Measurements from ENCODE around the gene CHTOP.

CHTOP gene

DNA sequence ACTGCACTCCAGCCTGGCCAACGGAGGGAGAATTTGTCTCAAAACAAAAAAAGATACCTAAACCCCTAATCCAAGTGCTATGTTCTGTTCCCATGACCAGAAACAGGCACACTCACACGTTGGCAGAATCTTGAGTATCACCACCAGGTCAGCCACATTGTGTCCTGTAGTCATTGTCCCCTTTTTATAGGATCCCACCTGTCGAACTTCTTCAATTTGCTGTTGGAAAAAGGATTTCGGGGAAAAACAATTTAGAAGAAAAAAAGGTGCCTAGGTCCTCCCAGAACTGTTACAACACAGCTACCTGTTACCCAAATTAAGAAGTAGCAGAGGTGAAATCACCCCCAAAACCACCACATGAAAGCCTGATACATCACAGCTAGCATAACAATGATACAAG, 33.6 kb downstream of the CHTOP start:
- TF ChIP-seq, protein P1, sequence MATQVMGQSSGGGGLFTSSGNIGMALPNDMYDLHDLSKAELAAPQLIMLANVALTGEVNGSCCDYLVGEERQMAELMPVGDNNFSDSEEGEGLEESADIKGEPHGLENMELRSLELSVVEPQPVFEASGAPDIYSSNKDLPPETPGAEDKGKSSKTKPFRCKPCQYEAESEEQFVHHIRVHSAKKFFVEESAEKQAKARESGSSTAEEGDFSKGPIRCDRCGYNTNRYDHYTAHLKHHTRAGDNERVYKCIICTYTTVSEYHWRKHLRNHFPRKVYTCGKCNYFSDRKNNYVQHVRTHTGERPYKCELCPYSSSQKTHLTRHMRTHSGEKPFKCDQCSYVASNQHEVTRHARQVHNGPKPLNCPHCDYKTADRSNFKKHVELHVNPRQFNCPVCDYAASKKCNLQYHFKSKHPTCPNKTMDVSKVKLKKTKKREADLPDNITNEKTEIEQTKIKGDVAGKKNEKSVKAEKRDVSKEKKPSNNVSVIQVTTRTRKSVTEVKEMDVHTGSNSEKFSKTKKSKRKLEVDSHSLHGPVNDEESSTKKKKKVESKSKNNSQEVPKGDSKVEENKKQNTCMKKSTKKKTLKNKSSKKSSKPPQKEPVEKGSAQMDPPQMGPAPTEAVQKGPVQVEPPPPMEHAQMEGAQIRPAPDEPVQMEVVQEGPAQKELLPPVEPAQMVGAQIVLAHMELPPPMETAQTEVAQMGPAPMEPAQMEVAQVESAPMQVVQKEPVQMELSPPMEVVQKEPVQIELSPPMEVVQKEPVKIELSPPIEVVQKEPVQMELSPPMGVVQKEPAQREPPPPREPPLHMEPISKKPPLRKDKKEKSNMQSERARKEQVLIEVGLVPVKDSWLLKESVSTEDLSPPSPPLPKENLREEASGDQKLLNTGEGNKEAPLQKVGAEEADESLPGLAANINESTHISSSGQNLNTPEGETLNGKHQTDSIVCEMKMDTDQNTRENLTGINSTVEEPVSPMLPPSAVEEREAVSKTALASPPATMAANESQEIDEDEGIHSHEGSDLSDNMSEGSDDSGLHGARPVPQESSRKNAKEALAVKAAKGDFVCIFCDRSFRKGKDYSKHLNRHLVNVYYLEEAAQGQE (IDR thresholded peaks at IDR 0.05; ENCODE audit: low read depth), result no peak
- TF ChIP-seq NFIC (IDR thresholded peaks at IDR 0.05) (no peak), CEBPB (IDR thresholded peaks at IDR 0.05) (no peak), FOXM1 (IDR thresholded peaks at IDR 0.05; ENCODE audit: borderline replicate concordance, low read depth) (no peak), TCF12 (IDR thresholded peaks at IDR 0.05; ENCODE audit: low read depth) (no peak), EGR1 (IDR thresholded peaks at IDR 0.05) (no peak), EP300 (IDR thresholded peaks at IDR 0.05; ENCODE audit: borderline replicate concordance) (no peak), ZBTB7A (IDR thresholded peaks at IDR 0.05; ENCODE audit: low read depth) (no peak), RAD21 (IDR thresholded peaks at IDR 0.05; ENCODE audit: low read depth) (no peak), YY1 (IDR thresholded peaks at IDR 0.05; ENCODE audit: low read depth) (no peak), TEAD4 (IDR thresholded peaks at IDR 0.05) (no peak), CREB1 (IDR thresholded peaks at IDR 0.05; ENCODE audit: low read depth) (no peak), TAF1 (IDR thresholded peaks at IDR 0.05; ENCODE audit: low read depth) (no peak)
- TF ChIP-seq, protein P2, sequence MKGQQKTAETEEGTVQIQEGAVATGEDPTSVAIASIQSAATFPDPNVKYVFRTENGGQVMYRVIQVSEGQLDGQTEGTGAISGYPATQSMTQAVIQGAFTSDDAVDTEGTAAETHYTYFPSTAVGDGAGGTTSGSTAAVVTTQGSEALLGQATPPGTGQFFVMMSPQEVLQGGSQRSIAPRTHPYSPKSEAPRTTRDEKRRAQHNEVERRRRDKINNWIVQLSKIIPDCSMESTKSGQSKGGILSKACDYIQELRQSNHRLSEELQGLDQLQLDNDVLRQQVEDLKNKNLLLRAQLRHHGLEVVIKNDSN (IDR thresholded peaks at IDR 0.05), result no peak
- TF ChIP-seq, protein P3, sequence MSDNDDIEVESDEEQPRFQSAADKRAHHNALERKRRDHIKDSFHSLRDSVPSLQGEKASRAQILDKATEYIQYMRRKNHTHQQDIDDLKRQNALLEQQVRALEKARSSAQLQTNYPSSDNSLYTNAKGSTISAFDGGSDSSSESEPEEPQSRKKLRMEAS (IDR thresholded peaks at IDR 0.05), result no peak

DNA sequence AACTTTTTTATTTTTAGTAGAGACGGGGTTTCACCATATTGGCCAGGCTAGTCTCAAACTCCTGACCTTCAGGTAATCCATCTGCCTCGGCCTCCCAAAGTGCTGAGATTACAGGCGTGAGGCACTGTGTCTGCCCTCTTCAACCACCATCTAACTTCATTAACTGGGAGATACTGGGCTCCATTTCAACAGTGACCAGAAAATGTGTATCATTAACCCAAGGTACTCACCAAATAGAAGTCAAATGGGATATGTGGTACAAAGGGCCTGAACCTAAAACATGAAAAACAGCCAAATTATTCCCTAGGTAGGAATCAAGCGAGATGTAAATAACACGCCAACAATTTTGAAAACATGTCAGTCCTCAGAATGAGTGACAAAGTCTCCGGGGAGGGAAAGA, 35.7 kb downstream of the CHTOP start:
- TF ChIP-seq CEBPB (IDR thresholded peaks at IDR 0.05) (no peak), FOXM1 (IDR thresholded peaks at IDR 0.05; ENCODE audit: borderline replicate concordance, low read depth) (no peak), CREB1 (IDR thresholded peaks at IDR 0.05; ENCODE audit: low read depth) (no peak), TCF12 (IDR thresholded peaks at IDR 0.05; ENCODE audit: low read depth) (no peak), ZBTB7A (IDR thresholded peaks at IDR 0.05; ENCODE audit: low read depth) (no peak)

DNA sequence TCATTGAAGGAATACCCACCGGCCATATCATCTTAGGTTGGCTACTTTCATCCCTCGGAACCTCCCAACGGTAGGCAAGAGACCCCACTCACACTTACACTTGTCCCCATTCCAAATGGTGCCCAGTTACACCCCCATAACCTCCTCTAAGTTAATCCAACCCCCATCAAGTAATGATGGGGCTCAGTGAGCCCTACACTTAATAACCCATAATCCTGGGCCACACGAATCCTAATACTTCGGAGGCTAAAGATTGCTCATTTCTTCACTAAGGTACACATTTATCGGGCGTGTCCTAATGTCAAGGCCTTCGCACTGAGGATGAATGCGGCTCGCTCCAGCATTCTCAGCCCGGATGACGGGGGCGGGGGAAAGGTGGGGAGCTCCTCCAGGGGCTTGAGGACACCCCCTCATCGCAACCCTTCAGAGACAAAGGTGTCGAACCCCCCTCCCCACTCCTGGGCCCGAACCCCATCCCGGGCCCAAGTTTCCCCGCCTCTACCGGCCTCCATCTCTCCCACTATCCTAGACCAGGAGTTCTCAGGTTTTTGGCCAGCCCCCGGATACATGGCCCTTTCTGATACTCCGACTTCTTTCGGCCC, 36.5 kb downstream of the CHTOP start:
- TF ChIP-seq, protein P1 (IDR thresholded peaks at IDR 0.05; ENCODE audit: low read depth), result no peak
- TF ChIP-seq NFIC (IDR thresholded peaks at IDR 0.05), result no peak
- TF ChIP-seq CREB1 (IDR thresholded peaks at IDR 0.05; ENCODE audit: low read depth), result no peak
- TF ChIP-seq, protein P3 (IDR thresholded peaks at IDR 0.05), result no peak
- TF ChIP-seq EGR1 (IDR thresholded peaks at IDR 0.05), result no peak
- no peak for TF ChIP-seq EP300 (IDR thresholded peaks at IDR 0.05; ENCODE audit: borderline replicate concordance)
- no peak for TF ChIP-seq RAD21 (IDR thresholded peaks at IDR 0.05; ENCODE audit: low read depth)
- TF ChIP-seq TCF12 (IDR thresholded peaks at IDR 0.05; ENCODE audit: low read depth), result no peak
- TF ChIP-seq, protein P2 (IDR thresholded peaks at IDR 0.05), result no peak

DNA sequence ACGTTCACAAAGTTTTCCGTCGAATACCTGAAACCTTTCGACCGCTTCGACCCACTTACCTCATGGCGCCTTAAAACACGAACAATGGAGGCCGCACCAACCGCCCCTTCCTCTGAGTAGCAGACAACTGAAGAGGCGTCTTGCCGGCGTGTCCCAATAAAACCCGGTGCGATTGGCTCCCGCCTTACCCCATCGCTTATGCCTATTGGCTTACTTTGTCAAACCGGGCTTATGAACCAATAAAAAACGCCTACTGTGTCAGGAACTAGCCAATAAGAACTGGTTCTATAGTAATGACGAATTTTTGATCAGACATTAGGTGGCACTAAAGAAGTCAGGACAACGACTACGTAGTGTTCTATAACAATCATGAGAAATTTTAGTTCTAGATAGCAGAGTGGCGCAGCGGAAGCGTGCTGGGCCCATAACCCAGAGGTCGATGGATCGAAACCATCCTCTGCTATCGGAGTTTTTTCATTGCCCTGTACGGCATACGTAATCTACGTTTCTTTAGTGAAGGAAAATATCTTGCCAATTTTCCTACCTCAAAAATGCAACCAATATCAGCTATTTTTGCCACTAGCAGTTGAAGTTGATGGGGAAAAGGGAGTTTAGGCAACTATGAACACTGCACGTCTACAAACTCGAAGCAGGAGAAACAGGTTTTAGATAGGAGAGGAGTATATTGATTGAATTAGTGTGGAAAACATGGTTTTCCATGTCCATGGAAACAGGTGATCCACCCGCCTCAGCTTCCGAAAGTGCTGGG, 37.2 kb downstream of the CHTOP start, which contains the start of gene ILF2:
Gene ILF2, minus strand, starts transcription at position 135 of the 769 bp plus-strand sequence. Its CDS starts 71 bp downstream, at position 64.
- TF ChIP-seq TAF1 (IDR thresholded peaks at IDR 0.05; ENCODE audit: low read depth) (peak; percentile 89), CREB1 (IDR thresholded peaks at IDR 0.05; ENCODE audit: low read depth) (peak; percentile 63; the same call in 1 of the 2 replicates), EGR1 (IDR thresholded peaks at IDR 0.05) (no peak), CEBPB (IDR thresholded peaks at IDR 0.05) (peak; percentile 63; the same call in 1 of the 2 replicates), YY1 (IDR thresholded peaks at IDR 0.05; ENCODE audit: low read depth) (peak; percentile 87), ZBTB7A (IDR thresholded peaks at IDR 0.05; ENCODE audit: low read depth) (no peak), TEAD4 (IDR thresholded peaks at IDR 0.05) (peak; percentile 92), RAD21 (IDR thresholded peaks at IDR 0.05; ENCODE audit: low read depth) (no peak), EP300 (IDR thresholded peaks at IDR 0.05; ENCODE audit: borderline replicate concordance) (no peak), FOXM1 (IDR thresholded peaks at IDR 0.05; ENCODE audit: borderline replicate concordance, low read depth) (peak; percentile 80), NFIC (IDR thresholded peaks at IDR 0.05) (no peak), TCF12 (IDR thresholded peaks at IDR 0.05; ENCODE audit: low read depth) (peak; percentile 68)
- TF ChIP-seq, protein P3 (IDR thresholded peaks at IDR 0.05), result peak; percentile 76
- TF ChIP-seq, protein P2 (IDR thresholded peaks at IDR 0.05), result no peak
- TF ChIP-seq, protein P1 (IDR thresholded peaks at IDR 0.05; ENCODE audit: low read depth), result no peak

Measured in Ishikawa (cell line).